DMS53 treated with DMSO at 0.1 percent for 48 hours (cell line): Measurements from ENCODE around the gene RBKS.
A peak's percentile ranks its signal among the peaks of the same experiment; 100 is the strongest.

ENCODE experiments used
- DNase-seq: peaks from one replicate; lab custom pipeline; 2025; ENCODE audit not compliant: unreplicated experiment; lab: John Stamatoyannopoulos, UW

Gene RBKS

GRCh38 chr2:27737676-27738348, 152.4 kb downstream of the RBKS start:
- no peak for DNase-seq

DNA sequence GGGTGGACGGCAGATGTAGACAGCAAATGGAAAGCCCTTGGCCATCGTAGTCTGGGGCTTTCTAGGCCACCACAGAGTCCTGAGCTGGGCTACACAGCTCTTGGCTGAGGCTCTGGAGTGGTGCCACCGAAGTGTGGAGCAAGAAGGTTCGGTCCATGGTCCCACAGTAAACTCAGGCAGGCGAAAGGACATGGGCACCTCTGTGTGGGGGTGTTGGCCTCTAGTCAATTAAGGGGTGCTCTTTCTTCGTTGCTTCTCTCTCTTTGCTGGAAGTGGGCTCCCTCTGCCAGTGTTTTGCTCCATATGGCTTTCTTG, 153.3 kb downstream of the RBKS start:
- no peak for DNase-seq

GRCh38 chr2:27736031-27736889, 153.9 kb downstream of the RBKS start:
- DNase-seq: no peak

DNA sequence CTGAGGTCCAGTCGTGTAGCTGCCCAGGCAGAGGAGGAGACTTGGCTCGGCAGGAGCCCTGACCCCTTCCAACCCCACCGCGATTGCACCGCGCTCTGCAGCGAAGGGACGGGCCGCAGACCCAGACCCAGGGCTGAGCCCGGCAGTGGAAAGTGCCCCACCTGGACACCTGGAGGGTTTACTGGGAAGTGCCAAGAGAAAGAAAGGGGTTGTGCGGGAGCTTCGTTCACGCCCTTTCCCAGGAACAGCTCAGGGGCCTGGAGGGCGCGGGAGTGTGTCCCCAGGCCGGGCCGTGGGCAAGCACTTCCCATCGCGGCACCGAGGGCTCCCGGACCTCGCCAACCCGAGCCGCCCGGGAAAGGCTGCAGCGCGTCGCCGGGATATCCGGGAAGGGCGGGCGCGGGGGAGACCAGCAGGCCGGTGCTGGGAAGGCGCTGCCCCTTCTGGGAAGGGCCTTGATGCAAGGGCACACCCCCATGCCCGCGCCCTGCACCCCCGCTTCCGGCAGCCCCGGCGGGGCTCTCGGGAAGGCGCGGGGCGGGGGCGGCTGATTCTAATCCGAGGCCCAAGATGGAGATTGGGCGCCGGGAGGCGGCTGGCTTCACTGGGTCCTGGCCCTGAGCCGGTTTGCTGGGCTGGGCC, 154.8 kb downstream of the RBKS start:
- DNase-seq: peak; percentile 12

DNA sequence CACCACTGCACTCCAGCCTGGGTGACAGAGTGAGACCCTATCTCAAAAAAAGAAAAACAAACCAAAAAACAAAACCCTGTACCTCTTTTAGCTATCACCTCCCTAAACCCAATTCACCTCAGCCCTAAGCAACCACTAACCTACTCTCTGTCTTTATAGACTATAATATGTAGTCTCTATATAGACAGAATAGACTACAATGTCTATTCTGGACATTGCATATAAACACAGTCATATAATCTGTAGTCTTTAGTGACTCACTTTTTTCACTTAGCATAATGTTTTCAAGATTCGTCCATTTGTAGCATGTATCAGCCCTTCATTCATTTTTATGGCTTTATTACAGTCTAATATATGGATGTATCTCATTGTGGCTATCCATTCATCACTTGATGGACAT, 155.9 kb downstream of the RBKS start:
- DNase-seq: no peak
